SU-DHL-6 (cell line): Measurements from ENCODE around the gene TBC1D4.

ENCODE experiments used
- H2AFZ ChIP-seq: fragments of 200-600 bp; sonication (generic); 2 replicates; pipeline ENCODE4 v1.6.1; 2014; ENCODE audit warnings: low read depth, mild to moderate bottlenecking, moderate library complexity, mixed read lengths, antibody characterized with exemption, low read length; ENCODE audit not compliant: severe bottlenecking
- H3F3A ChIP-seq: fragments of 200-600 bp; shearing (Covaris generic); 2 replicates; pipeline ENCODE4 v1.6.0; 2016; ENCODE audit warnings: antibody characterized with exemption, mild to moderate bottlenecking; ENCODE audit not compliant: insufficient read depth
- H3K27ac ChIP-seq: fragments of 200-600 bp; sonication (generic); 2 replicates; pipeline ENCODE4 v1.5.1; 2016; ENCODE audit warnings: low read depth, mild to moderate bottlenecking, low read length, moderate library complexity, mixed read lengths
- H3K27me3 ChIP-seq: fragments of 200-600 bp; sonication (generic), shearing (Covaris generic); 2 replicates; pipeline ENCODE4 v1.6.0; 2014; ENCODE audit warnings: mild to moderate bottlenecking, low read length
- H3K36me3 ChIP-seq: fragments of 200-600 bp; sonication (generic); 2 replicates; pipeline ENCODE4 v1.6.1; 2014; ENCODE audit warnings: mild to moderate bottlenecking, low read length, mixed read lengths
- H3K4me2 ChIP-seq: fragments of 300-600, 200-600 bp; shearing (Covaris generic), sonication (generic); 2 replicates; pipeline ENCODE4 v1.6.0; 2014; ENCODE audit warnings: low read length, low read depth, mild to moderate bottlenecking; ENCODE audit not compliant: poor library complexity, severe bottlenecking
- H3K4me3 ChIP-seq: fragments of 200-600 bp; sonication (generic); 2 replicates; pipeline ENCODE4 v1.5.1; 2014; ENCODE audit warnings: antibody characterized with exemption, low read length, mild to moderate bottlenecking, mixed read lengths; ENCODE audit not compliant: insufficient read depth, poor library complexity, severe bottlenecking
- H3K79me2 ChIP-seq: fragments of 200-600 bp; sonication (generic); 2 replicates; pipeline ENCODE4 v1.6.1; 2014; ENCODE audit warnings: mild to moderate bottlenecking, low read length, moderate library complexity; ENCODE audit not compliant: insufficient read depth
- H3K9ac ChIP-seq: fragments of 200-600 bp; sonication (generic); 2 replicates; pipeline ENCODE4 v1.7.0; 2014; ENCODE audit warnings: mild to moderate bottlenecking, low read length
- H3K9me2 ChIP-seq: fragments of 200-600 bp; sonication (generic); replicated peaks from 2 replicates; pipeline ENCODE4 v1.6.1; 2014; ENCODE audit warnings: low read length; ENCODE audit not compliant: insufficient read depth
- H3K9me3 ChIP-seq: fragments of 200-600 bp; sonication (generic); 2 replicates; pipeline ENCODE4 v1.6.1; 2014; ENCODE audit warnings: low read length, mixed read lengths; ENCODE audit not compliant: insufficient read depth
- H4K20me1 ChIP-seq: fragments of 200-600 bp; sonication (generic); 2 replicates; pipeline ENCODE4 v1.6.1; 2014; ENCODE audit warnings: low read depth, mild to moderate bottlenecking, antibody characterized with exemption, low read length, moderate library complexity, mixed read lengths
- CTCF ChIP-seq: fragments of 200-600 bp; sonication (generic); IDR thresholded peaks from one replicate; pipeline ENCODE4 v1.5.1; 2017; ENCODE audit warnings: antibody characterized with exemption, mild to moderate bottlenecking, low read length, moderate library complexity; ENCODE audit not compliant: insufficient read depth, poor library complexity, severe bottlenecking
- EZH2phosphoT487 ChIP-seq: fragments of 200-600 bp; sonication (generic), shearing (Covaris generic); conservative IDR thresholded peaks from 2 replicates; pipeline ENCODE4 v1.6.1; 2018; ENCODE audit warnings: mild to moderate bottlenecking, antibody characterized with exemption, low read length, moderate library complexity, mixed read lengths

Gene TBC1D4

DNA sequence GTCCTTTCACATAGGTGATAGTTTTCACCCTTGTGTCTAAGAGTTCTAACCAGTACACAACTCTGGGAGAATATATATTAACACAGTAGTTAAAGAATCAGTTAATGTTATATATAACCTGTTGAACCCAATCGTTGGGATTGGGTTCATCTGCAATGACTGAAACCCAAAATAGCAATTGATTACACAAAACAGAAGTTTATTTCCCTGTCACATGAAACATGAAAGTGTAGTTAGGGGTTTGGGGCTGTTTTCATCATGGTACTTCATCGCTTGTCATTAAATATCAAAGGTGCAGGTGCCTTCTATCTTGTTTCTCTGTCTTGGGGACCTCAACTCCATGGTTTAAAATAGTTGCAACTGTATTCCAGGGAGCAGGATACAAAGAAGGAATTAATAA is 106.6 kb downstream of the TBC1D4 start:
- Histone ChIP-seq H3K27ac (no peak overlapping the region), H3F3A (no peaks in the 10 kb centered on the region), H3K27me3 (no peaks in the 10 kb centered on the region), H3K4me2 (no peak overlapping the region), H3K9me2 (no peaks in the 10 kb centered on the region), H3K9ac (no peak overlapping the region), H3K36me3 (no peaks in the 10 kb centered on the region), H3K9me3 (no peaks in the 10 kb centered on the region), H2AFZ (no peak overlapping the region), H4K20me1 (no peaks in the 10 kb centered on the region; the same call in 1 of the 2 replicates), H3K79me2 (no peaks in the 10 kb centered on the region), H3K4me3 (no peak overlapping the region)
- no peak for TF ChIP-seq EZH2phosphoT487
- TF ChIP-seq CTCF = no peak

DNA sequence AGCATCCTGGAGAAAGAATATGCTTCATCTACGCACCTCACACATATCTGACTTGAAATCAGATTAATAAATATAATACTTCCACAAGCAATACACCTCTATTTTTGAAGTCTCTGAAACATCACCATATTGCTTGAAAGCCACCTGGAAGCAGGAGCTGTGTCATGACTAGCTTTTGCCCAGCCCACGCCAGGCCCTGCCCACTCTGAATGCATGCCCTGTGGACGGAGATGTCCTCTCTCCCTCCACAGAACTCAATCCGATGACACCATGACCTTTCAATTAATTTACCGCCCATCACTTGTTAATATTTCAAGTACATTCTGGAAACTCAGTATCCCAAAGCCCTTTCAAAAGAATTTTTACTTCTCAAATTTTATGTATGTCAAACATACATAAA is 108.0 kb downstream of the TBC1D4 start:
- Histone ChIP-seq H3K4me2 (no peak overlapping the region), H4K20me1 (no peaks in the 10 kb centered on the region; the same call in 1 of the 2 replicates), H3F3A (no peaks in the 10 kb centered on the region), H3K27me3 (no peaks in the 10 kb centered on the region), H3K79me2 (no peaks in the 10 kb centered on the region), H3K36me3 (no peaks in the 10 kb centered on the region), H3K27ac (no peak overlapping the region), H3K9ac (no peak overlapping the region), H3K4me3 (no peak overlapping the region), H3K9me3 (no peaks in the 10 kb centered on the region), H2AFZ (no peak overlapping the region), H3K9me2 (no peaks in the 10 kb centered on the region)
- TF ChIP-seq EZH2phosphoT487 = no peak
- TF ChIP-seq CTCF = no peak

DNA sequence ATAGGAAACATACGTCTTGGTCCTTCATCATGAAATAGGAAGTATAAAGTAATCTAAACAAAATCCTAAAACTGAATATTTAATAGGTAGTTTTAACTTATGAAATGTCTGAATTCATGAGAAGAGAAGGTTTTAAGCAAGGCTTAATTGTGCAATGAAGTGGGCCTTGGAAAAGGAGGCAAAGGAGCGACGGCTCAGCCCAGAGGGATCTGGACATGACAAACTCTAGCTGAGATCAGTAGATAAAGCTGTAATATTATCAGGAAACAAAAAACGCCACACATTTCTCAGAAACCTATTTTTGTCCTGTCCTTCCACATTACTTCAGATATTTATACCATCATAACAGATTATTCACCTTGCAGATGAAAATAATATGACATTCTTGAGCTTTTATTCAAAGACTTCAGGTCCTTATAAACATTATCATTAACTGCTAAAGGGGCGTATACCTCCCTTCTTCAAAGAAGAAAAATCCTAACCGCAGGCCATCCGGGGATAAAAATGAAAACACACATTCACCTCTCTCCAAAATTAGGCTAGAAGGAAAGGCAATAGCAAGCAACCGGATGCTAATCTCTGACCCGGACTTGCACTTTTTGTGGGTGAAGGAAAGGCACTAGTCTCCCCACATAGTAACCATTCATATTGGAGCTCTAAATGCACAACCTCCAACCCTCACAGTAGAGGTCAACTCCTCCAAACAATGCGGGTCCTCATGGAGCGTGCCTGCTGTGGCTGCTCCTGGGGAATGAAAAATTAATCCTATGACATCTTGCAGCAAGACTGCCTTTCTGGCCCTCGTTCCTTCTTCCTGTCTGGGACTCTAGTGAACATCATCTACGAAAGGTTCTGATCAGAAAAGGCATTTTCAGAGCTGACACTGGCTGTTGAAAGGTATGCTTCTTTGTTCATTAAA is 108.8 kb downstream of the TBC1D4 start:
- no peaks in the 10 kb centered on the region for H3K9me2 ChIP-seq
- no peaks in the 10 kb centered on the region for H3K79me2 ChIP-seq
- H3K4me2 ChIP-seq = no peak overlapping the region
- no peak overlapping the region for H2AFZ ChIP-seq
- no peaks in the 10 kb centered on the region for H3F3A ChIP-seq
- H3K9me3 ChIP-seq = no peaks in the 10 kb centered on the region
- no peak overlapping the region for H3K4me3 ChIP-seq
- no peaks in the 10 kb centered on the region; the same call in 1 of the 2 replicates for H4K20me1 ChIP-seq
- H3K27me3 ChIP-seq = no peaks in the 10 kb centered on the region
- no peak overlapping the region for H3K27ac ChIP-seq
- no peak overlapping the region for H3K9ac ChIP-seq
- no peaks in the 10 kb centered on the region for H3K36me3 ChIP-seq
- TF ChIP-seq CTCF (no peak), EZH2phosphoT487 (no peak)
